Activated T-cell treated with anti-CD3 and anti-CD28 coated beads for 24 hours (primary cell): ENCODE measurements around the gene GPR55.
A peak's percentile ranks its signal among the peaks of the same experiment; 100 is the strongest.

ENCODE experiments used
- DNase-seq: peaks from one replicate; pipeline ENCODE4 v3.0.0-alpha.2; 2020; ENCODE audit warnings: low read depth

The GPR55 gene

DNA sequence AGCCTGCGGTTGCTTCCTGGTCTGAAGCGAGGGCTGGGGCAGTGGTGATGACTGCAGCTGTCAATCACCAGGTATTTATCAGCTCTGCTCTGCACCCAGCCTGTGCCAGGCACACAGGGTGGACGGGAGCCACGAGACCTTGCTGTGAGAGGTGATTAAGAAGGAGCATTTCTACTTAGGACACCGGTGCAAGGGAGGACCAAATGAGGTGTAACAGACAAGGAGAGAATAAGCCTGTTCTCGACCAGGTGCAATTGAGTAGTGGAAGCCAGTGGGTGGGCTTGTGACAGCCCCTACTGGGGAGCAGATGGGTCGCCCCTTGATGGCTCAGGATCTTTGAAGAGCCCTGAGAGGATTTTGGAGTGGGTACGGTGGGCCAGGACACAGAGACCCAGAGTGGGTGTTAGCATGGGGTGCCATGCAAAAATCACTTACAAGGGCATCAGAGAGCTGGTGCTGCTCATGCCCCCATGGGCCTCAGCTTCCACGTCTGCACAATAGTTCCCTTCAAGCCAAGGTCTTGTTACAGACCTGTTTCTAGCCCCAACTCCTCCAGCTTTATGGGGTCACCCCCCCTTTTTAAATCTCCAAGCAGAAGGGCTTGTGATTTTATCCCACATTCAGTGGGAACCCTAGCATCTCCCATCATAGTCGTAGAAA lies 24.6 kb downstream of the GPR55 start:
- no peak for DNase-seq

- DNase-seq, result peak; percentile 53
Measured at GRCh38 chr2:230899786-230900185, 25.3 kb downstream of the GPR55 start.

- no peak for DNase-seq
Measured at GRCh38 chr2:230899287-230899686, 25.8 kb downstream of the GPR55 start.

DNA sequence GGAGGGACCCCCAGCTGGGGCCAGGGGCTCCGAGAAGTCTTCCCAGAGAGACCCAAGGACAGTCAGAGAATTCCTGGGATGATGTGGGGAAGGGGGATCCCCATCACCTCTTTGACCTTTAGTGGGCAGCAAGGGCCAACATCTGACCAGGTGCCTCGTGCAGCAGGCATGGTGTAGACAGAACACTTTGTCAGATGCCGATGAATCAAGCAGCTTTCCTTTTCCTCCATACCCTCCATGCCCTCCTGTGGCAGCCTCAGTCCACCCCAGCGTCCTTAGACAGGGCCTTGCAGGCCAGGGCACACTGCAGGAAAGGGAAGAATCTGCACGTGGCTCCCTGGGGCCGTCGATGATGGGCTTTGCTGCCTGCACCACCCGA lies 26.3 kb downstream of the GPR55 start:
- DNase-seq, result no peak

GRCh38 chr2:230898016-230898712 lies 26.9 kb downstream of the GPR55 start:
- no peak for DNase-seq

DNA sequence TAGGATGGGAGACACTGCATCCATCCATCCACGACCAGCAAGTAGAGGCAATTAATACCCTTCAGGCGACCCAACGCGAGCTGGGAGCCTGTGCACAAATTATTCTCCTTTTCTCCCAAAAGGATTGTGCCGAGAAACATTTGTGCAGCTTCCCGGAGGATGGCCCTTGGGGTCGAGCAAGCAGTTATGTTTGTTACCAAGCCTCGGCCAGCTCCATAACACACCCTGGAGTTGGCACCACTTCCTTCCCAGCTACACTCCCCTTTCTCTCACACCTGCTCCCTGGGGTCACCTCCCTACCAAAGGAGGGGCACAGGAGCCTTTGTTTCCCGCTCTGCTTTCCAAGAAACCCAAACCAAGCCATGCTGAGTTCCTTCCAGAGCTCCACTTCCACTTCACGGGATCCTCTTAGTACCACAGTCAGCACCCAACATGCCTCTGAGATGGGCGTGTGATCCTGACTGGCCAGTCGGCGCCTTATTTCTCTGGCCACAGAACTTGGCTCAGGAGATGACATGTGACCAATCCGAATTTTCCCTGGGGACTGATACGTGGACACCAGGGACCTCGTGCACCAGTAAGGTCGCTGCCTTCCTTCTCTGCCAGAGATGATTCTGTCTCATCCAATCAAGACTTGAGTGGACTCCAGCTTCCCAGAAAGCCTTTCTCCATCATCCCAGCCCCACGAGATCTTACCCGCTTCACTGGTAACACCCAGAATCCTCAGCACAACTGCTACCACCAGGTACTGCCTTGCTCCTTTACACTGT lies 28.5 kb downstream of the GPR55 start:
- no peak for DNase-seq

GRCh38 chr2:230895536-230896345 lies 29.3 kb downstream of the GPR55 start:
- DNase-seq, result no peak

DNA sequence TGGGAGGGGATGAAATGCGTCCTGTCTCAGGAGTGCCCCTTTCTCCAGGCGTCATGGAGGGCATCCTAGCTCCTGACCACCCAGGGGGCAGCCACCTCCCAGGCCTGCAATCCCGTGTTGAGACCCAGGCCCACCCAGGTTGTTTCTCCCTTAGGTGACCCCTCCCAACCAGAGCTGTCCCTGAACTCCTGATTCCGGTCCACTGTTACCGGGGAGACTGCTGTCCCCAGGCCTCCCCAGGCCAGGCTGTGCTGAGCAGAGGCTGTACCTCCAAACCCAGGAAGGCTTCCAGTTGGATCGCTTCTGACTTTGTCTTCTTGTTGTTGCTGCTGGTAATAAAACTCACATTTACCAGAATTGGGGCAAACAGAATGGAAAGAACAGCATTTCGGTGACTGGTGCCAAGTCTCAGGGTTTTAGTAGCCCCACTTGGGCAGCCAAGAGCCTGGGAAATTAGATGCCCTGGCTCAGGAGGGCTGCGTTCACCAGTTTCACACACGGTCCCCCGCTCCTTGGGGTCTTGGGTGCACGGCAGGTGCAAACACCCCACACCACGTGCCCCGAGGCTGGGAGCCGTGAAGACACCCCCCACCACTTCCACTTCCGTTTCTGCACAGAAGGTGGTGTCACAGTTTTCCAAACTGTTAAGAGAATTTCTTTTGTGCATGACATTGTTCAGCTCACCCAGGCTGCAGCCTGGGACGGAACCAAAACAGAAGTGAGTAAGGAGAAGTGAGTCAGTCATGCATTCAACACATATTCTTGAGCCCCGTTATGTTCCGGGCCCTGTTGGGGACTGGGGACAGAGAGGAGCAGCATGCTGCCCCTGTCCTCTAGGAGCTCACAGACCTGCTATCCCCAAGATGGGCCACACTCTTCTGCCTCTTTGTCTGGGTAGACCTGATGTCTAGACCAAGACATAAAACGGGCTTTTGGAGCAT lies 30.9 kb downstream of the GPR55 start:
- DNase-seq, result no peak

- no peak for DNase-seq
Measured at GRCh38 chr2:230893338-230893737, 31.7 kb downstream of the GPR55 start.

DNA sequence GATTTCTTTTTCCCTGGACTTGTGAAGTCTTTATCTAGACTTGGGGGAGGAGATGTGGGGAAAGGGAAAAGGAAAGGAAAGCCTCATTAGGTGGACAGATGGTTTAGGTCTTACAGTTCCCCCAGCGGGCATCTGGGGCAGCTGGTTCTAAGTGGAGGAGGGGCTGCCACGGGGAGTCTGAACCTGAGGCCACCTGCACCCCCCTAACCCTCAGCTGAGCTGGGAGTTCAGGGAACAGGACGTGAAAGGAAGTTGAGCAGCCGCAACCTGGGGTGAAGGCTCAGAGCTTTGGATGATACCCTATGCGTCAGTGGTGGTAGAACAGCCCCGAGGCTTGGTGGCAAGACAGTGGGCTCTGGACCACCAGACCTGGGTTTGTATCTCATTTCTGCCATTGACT lies 33.5 kb downstream of the GPR55 start:
- DNase-seq, result no peak

DNA sequence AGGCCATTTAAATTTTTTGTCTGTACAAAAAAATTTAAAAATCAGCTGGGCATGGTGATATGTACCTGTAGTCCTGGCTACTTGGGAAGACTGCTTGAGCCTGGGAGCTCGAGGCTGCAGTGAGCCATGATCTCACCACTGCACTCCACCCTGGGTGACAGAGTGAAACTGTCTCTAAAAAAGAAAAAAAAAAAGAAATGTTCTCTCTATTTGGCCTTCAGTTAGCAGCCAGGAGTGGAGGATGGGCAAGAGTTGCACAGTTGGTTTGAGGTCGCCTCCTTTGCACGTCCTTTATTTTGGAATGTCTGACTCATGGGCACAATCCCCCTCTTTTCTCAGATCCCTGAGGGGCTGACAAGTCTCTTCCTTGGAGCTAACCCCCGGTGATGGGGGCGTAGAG lies 34.0 kb downstream of the GPR55 start:
- no peak for DNase-seq

DNA sequence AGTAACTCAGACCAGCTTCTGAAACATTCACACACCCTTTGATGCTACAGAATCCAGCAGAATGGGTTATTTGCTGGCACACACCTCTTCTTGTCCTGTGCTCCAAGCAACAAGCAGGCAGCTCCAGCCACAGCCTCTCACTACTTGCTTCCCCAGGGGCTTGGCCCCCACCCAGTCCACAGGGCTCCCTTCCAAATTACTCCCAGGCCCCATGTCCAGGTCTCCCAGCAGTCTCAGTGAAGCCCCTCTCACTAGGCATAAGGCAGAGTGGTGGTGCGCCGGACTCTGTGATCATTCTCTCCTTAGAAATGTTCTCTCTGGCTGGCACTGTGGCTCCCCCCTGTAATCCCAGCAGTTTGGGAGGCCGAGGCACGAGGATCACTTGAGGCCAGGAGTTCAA lies 34.4 kb downstream of the GPR55 start:
- no peak for DNase-seq

DNA sequence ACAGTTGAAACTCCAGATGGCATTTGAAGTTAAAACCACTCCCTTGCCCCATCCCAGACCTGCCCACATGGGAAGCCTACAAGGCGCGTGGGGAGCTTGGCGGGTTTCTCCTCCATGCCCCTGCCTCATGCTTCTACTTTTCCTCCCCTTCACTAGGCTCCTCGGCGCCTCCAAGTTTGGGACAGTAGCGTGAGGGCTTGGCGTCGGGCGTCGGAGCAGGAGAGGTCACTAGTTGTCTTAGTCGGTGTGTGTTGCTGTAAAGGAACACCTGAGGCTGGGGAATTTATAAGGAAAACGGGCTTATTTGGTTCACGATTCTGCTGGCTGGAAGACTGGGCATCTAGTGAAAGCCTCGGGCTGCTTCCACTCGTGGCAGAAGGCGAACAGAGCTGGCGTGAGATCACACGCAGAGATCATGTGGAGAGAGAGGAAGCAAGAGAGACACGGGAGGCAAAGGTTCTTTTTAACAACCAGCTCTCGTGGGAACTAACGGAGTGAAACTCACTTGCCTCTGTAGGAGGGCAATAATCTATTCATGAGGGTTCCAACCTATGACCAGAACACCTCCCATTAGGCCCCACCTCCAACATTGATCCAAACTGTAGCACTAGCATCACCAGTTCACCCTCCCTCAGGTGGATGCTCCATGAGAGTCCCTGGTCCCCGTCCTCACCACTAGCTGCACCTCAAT lies 35.0 kb downstream of the GPR55 start:
- DNase-seq, result no peak

DNA sequence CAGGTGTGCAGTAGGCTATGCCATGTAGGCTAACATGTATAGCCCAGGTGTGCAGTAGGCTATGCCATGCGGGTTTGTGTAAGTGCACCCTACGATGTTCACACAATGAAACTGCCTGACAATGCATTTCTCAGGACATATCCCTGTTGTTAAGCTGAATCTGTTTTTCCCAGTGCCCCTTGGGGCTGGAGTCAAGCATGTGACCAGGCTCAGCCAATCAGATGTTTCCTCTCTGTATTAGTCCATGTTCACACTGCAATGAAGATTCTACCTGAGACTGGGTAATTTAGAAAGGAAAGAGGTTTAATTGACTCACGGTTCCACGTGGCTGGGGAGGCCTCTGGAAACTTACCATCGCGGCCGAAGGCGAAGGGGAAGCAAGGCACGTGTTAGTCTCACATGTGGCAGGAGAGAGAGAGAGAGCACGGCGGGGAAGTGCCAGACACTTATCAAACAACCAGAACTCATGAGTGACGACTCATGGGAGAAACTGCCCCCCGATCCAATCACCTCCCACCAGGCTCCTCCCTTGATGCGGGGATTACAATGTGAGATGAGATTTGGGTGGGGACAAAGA lies 36.1 kb downstream of the GPR55 start:
- DNase-seq, result no peak

DNA sequence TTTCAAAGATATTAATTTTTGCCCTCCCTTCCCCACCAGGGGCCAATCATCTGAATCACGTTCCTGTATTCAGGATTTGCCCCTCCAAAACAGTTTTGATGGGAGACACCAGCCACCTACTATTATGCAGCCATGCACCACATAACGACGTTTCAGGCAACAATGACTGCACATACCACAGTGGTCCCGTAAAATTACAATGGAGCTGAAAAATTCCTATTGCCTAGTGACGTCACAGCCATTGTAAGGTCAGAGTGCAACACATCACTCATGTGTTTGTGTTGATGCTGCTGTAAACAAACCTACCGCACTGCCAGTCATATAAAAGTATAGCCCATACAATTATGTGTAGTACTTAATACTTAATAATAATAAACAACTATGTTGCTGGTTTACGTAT lies 37.7 kb downstream of the GPR55 start:
- DNase-seq, result no peak

DNA sequence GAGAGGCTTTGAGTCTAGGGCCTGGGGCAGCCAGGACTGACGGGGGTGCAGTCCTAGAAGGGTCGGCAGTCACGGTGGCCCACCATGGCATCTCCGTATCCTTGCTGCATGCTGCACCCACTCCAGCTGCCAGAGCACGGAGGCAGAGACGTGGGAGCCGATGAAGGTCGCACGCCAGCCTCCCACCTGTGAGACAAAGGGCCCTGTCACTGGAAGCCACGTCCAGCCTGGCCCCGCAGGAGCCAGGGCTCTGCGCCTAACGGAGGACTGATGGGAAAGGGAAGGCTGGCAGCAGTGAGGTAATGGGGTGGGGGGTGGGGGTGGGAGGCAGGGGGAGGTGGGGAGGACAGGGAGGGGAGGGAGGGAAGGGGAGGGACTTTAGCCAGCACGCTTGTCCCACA lies 38.4 kb downstream of the GPR55 start:
- DNase-seq, result no peak

DNA sequence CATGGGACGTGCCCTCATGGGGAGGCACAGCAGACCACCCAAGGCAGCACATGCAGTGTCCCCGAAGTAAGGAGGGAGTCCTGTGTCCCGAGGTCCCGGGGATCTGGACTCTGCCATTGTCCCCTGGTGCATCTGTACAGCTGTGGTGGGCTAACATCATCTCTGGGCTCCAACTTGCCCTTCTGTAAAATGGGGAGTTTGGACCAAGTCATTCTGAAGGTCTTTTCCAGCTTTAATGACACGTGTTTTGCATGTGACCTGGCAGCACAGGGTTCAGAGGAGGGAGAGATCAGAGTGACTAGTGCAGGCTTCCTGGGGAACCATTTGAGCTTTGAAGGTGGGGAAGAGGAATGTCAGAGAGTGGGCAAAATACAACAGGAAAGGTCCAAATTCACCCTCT lies 38.8 kb downstream of the GPR55 start:
- DNase-seq, result no peak

DNA sequence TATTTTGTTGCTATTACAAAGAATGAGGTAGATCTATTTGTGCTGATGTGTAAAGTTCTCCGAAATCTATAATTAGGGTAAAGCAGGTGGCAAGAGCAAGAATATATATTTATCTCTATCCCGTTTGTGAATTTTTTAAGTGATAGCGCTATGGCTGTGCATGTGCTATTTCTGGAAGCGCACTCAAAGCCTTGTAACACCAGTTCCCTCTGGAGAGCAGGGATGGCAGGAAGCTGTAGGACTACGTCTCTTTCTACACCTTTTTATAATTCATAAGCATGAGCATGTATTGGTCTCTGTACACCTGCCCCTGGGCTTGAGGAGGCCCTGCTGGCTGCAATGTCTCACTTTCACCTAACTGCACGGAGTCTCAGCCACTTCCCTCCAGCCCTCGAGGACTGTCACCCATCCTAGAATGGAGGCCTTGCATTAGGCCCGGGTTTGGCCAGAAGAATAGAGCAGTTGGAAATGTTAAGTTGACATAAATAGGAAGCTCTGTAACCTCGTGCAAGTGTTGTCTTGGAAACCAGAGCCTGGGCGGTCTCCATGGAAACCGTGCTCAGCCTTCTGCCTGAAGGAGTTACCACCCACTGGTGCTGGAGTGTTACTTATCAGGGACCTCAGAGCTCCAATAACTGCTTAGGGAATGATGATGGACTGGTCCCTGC lies 39.4 kb downstream of the GPR55 start:
- no peak for DNase-seq

GRCh38 chr2:230881840-230882239 lies 43.2 kb downstream of the GPR55 start:
- no peak for DNase-seq

- DNase-seq, result no peak
Measured at GRCh38 chr2:230879891-230880290, 45.2 kb downstream of the GPR55 start.
